Memory B cell (primary cell): Measurements from ENCODE around the gene ABHD16B.

Experiments
- ATAC-seq: fragments of 150-1000 bp; cut with Tn5 transposase; 2 replicates; pipeline ENCODE4 v1.10.0; 2021; ENCODE audit warnings: low read depth, mild to moderate bottlenecking, moderate library complexity
- DNase-seq, 2 donors: peaks; one replicate each; pipeline ENCODE4 v3.0.0; 2022; ENCODE audit warnings: low spot score in 2 of 2
- H3K27ac Mint-ChIP-seq: one replicate; pipeline ENCODE4 v1.8.0; 2022; ENCODE audit warnings: mild to moderate bottlenecking, moderate library complexity, mixed read lengths
- H3K27me3 Mint-ChIP-seq: one replicate; pipeline ENCODE4 v1.8.0; 2022; ENCODE audit warnings: mixed read lengths
- H3K36me3 Mint-ChIP-seq: one replicate; pipeline ENCODE4 v1.8.0; 2022; ENCODE audit warnings: mild to moderate bottlenecking, mixed read lengths
- H3K4me1 Mint-ChIP-seq: one replicate; pipeline ENCODE4 v1.8.0; 2022; ENCODE audit warnings: mixed read lengths
- H3K4me3 Mint-ChIP-seq: one replicate; pipeline ENCODE4 v1.8.0; 2022; ENCODE audit warnings: mild to moderate bottlenecking, moderate library complexity, mixed read lengths
- H3K9me3 Mint-ChIP-seq: one replicate; pipeline ENCODE4 v1.8.0; 2022; ENCODE audit warnings: mixed read lengths

ABHD16B gene

GRCh38 chr20:63861365-63861934, at the start of gene ABHD16B:
Gene ABHD16B, plus strand, starts transcription at chr20:63861498. Its CDS starts 43 bp downstream, at chr20:63861541.
- H3K27me3 Mint-ChIP-seq: no peaks in the 10 kb centered on the region
- no peaks in the 10 kb centered on the region for H3K9me3 Mint-ChIP-seq
- H3K4me3 Mint-ChIP-seq: no peak within 1 kb of the TSS
- H3K27ac Mint-ChIP-seq: no peak within 1 kb of the TSS
- H3K36me3 Mint-ChIP-seq: peaks cover 8% of the 10 kb centered on the region
- no peak for ATAC-seq
- no peak for DNase-seq
- peaks cover 31% of the 10 kb centered on the region for H3K4me1 Mint-ChIP-seq

GRCh38 chr20:63814891-63815614, 46.2 kb upstream of the ABHD16B start:
- no peak overlapping the region for H3K27ac Mint-ChIP-seq
- H3K9me3 Mint-ChIP-seq: no peaks in the 10 kb centered on the region
- no peaks in the 10 kb centered on the region for H3K4me1 Mint-ChIP-seq
- no peaks in the 10 kb centered on the region for H3K36me3 Mint-ChIP-seq
- DNase-seq: no peak
- H3K27me3 Mint-ChIP-seq: no peaks in the 10 kb centered on the region
- ATAC-seq: no peak
- no peak overlapping the region for H3K4me3 Mint-ChIP-seq

- H3K27me3 Mint-ChIP-seq: no peaks in the 10 kb centered on the region
- no peaks in the 10 kb centered on the region for H3K4me1 Mint-ChIP-seq
- DNase-seq (no peak), ATAC-seq (no peak)
- H3K27ac Mint-ChIP-seq: no peak overlapping the region
- H3K36me3 Mint-ChIP-seq: no peaks in the 10 kb centered on the region
- H3K4me3 Mint-ChIP-seq: no peak overlapping the region
- no peaks in the 10 kb centered on the region for H3K9me3 Mint-ChIP-seq
These were observed 45.6 kb upstream of the ABHD16B start for GRCh38 chr20:63815615-63816253.

- H3K4me1 Mint-ChIP-seq: no peaks in the 10 kb centered on the region
- no peaks in the 10 kb centered on the region for H3K36me3 Mint-ChIP-seq
- peaks cover 9% of the 10 kb centered on the region for H3K27me3 Mint-ChIP-seq
- DNase-seq (no peak), ATAC-seq (peak; percentile 6)
- H3K9me3 Mint-ChIP-seq: no peaks in the 10 kb centered on the region
- peak overlapping the region; percentile 27 for H3K4me3 Mint-ChIP-seq
- H3K27ac Mint-ChIP-seq: no peak overlapping the region
These were observed 41.9 kb upstream of the ABHD16B start for GRCh38 chr20:63819224-63819921.

- Mint-ChIP-seq H3K4me1 (no peaks in the 10 kb centered on the region), H3K27me3 (peaks cover 22% of the 10 kb centered on the region), H3K27ac (no peak overlapping the region), H3K36me3 (no peaks in the 10 kb centered on the region), H3K4me3 (no peak overlapping the region), H3K9me3 (no peaks in the 10 kb centered on the region)
- DNase-seq (no peak), ATAC-seq (no peak)
These were observed 39.5 kb upstream of the ABHD16B start for GRCh38 chr20:63821811-63822210.

- Mint-ChIP-seq H3K4me3 (no peak overlapping the region), H3K9me3 (no peaks in the 10 kb centered on the region), H3K27ac (no peak overlapping the region), H3K36me3 (no peaks in the 10 kb centered on the region), H3K27me3 (peaks cover 25% of the 10 kb centered on the region), H3K4me1 (no peaks in the 10 kb centered on the region)
- ATAC-seq (no peak), DNase-seq (no peak)
These were observed 39.0 kb upstream of the ABHD16B start for GRCh38 chr20:63822276-63822696.

GRCh38 chr20:63823691-63824311, 37.5 kb upstream of the ABHD16B start:
- Mint-ChIP-seq H3K4me1 (no peaks in the 10 kb centered on the region), H3K27me3 (peaks cover 29% of the 10 kb centered on the region), H3K36me3 (no peaks in the 10 kb centered on the region), H3K9me3 (no peaks in the 10 kb centered on the region), H3K4me3 (no peak overlapping the region), H3K27ac (no peak overlapping the region)
- DNase-seq (no peak), ATAC-seq (no peak)

- no peak overlapping the region for H3K27ac Mint-ChIP-seq
- peaks cover 8% of the 10 kb centered on the region for H3K4me1 Mint-ChIP-seq
- H3K36me3 Mint-ChIP-seq: peaks cover 2% of the 10 kb centered on the region
- H3K9me3 Mint-ChIP-seq: no peaks in the 10 kb centered on the region
- DNase-seq (no peak), ATAC-seq (no peak)
- no peak overlapping the region for H3K4me3 Mint-ChIP-seq
- H3K27me3 Mint-ChIP-seq: peaks cover 38% of the 10 kb centered on the region
These were observed 35.8 kb upstream of the ABHD16B start for GRCh38 chr20:63825331-63826118.

GRCh38 chr20:63826753-63827152, 34.5 kb upstream of the ABHD16B start:
- no peaks in the 10 kb centered on the region for H3K9me3 Mint-ChIP-seq
- peaks cover 2% of the 10 kb centered on the region for H3K36me3 Mint-ChIP-seq
- ATAC-seq: no peak
- no peak overlapping the region for H3K27ac Mint-ChIP-seq
- DNase-seq: no peak
- H3K27me3 Mint-ChIP-seq: peaks cover 37% of the 10 kb centered on the region
- no peak overlapping the region for H3K4me3 Mint-ChIP-seq
- H3K4me1 Mint-ChIP-seq: peaks cover 8% of the 10 kb centered on the region

GRCh38 chr20:63828124-63828523, 33.2 kb upstream of the ABHD16B start:
- Mint-ChIP-seq H3K36me3 (peaks cover 2% of the 10 kb centered on the region), H3K27me3 (peaks cover 37% of the 10 kb centered on the region), H3K4me3 (no peak overlapping the region), H3K9me3 (no peaks in the 10 kb centered on the region), H3K27ac (no peak overlapping the region), H3K4me1 (peaks cover 8% of the 10 kb centered on the region)
- no peak for DNase-seq
- no peak for ATAC-seq

- Mint-ChIP-seq H3K9me3 (no peaks in the 10 kb centered on the region), H3K27ac (no peak overlapping the region), H3K36me3 (peaks cover 2% of the 10 kb centered on the region), H3K27me3 (peaks cover 38% of the 10 kb centered on the region), H3K4me3 (no peak overlapping the region), H3K4me1 (peaks cover 8% of the 10 kb centered on the region)
- DNase-seq (no peak), ATAC-seq (no peak)
These were observed 32.8 kb upstream of the ABHD16B start for GRCh38 chr20:63828545-63828944.

GRCh38 chr20:63828951-63829350, 32.3 kb upstream of the ABHD16B start:
- H3K27me3 Mint-ChIP-seq: peaks cover 36% of the 10 kb centered on the region
- ATAC-seq: no peak

GRCh38 chr20:63829603-63829944, 31.7 kb upstream of the ABHD16B start:
- Mint-ChIP-seq H3K27me3 (peaks cover 36% of the 10 kb centered on the region), H3K9me3 (no peaks in the 10 kb centered on the region), H3K36me3 (peaks cover 2% of the 10 kb centered on the region), H3K27ac (peak overlapping the region; percentile 56), H3K4me1 (peaks cover 8% of the 10 kb centered on the region), H3K4me3 (peak overlapping the region; percentile 89)
- no peak for DNase-seq
- ATAC-seq: peak; percentile 26

More at GRCh38 chr20:63828951-63829350, 32.3 kb upstream of the ABHD16B start:
- peaks cover 8% of the 10 kb centered on the region for H3K4me1 Mint-ChIP-seq
- no peak overlapping the region for H3K27ac Mint-ChIP-seq
- no peak for DNase-seq
- no peak overlapping the region for H3K4me3 Mint-ChIP-seq
- no peaks in the 10 kb centered on the region for H3K9me3 Mint-ChIP-seq
- H3K36me3 Mint-ChIP-seq: peaks cover 2% of the 10 kb centered on the region
